Liver (tissue), 9 donors: ENCODE data around the gene NXT1. TPM values are rescaled to one million over a fixed set of nuclear protein-coding genes. Genes with fewer than 3 reads are reported as not detected.

Experiments used
- DNase-seq: peaks from one replicate; pipeline ENCODE4 v3.0.0-alpha.2; 2017; ENCODE audit warnings: low spot score
- H3K27ac ChIP-seq, 2 donors: one replicate each; pipeline ENCODE4 v1.7.0; 2013; ENCODE audit warnings: inconsistent platforms in 2 of 2, low read length in 2 of 2, control low read depth in 1 of 2, low read depth in 1 of 2, mild to moderate bottlenecking in 1 of 2
- H3K27me3 ChIP-seq, 4 donors: one replicate each; pipeline versions ENCODE4 v1.6.1 to v1.7.0; 2013; ENCODE audit warnings: low read length in 3 of 4, inconsistent platforms in 1 of 4, mild to moderate bottlenecking in 1 of 4, moderate library complexity in 1 of 4; ENCODE audit not compliant: control insufficient read depth in 4 of 4, insufficient read depth in 4 of 4
- H3K36me3 ChIP-seq, 4 donors: one replicate each; pipeline versions ENCODE4 v1.6.1 to v1.7.0; 2013; ENCODE audit warnings: low read length in 3 of 4, mild to moderate bottlenecking in 3 of 4, low read depth in 1 of 4, moderate library complexity in 1 of 4; ENCODE audit not compliant: control insufficient read depth in 4 of 4, insufficient read depth in 3 of 4
- H3K4me1 ChIP-seq, 4 donors: one replicate each; pipeline versions ENCODE4 v1.6.1 to v1.7.0; 2013; ENCODE audit warnings: low read length in 3 of 4, mild to moderate bottlenecking in 3 of 4, moderate library complexity in 1 of 4; ENCODE audit not compliant: control insufficient read depth in 4 of 4, insufficient read depth in 4 of 4
- H3K4me3 ChIP-seq, 3 donors: one replicate each; pipeline versions ENCODE4 v1.6.1 to v1.7.0; 2013; ENCODE audit warnings: low read length in 3 of 3, control low read depth in 1 of 3, low read depth in 1 of 3, mild to moderate bottlenecking in 1 of 3
- H3K9ac ChIP-seq, 2 donors: one replicate each; pipeline ENCODE4 v1.7.0; 2013; ENCODE audit warnings: low read length in 2 of 2, mild to moderate bottlenecking in 2 of 2, moderate library complexity in 2 of 2, control low read depth in 1 of 2, low read depth in 1 of 2
- H3K9me3 ChIP-seq, 4 donors: one replicate each; pipeline versions ENCODE4 v1.6.1 to v1.7.0; 2013; ENCODE audit warnings: low read length in 3 of 4; ENCODE audit not compliant: control insufficient read depth in 4 of 4
- EGR1 ChIP-seq, 2 donors: IDR thresholded peaks; 2 replicates each; pipeline ENCODE4 v1.6.1; 2016 to 2018; ENCODE audit warnings: antibody characterized with exemption in 2 of 2, low read depth in 2 of 2
- FOXA1 ChIP-seq: IDR thresholded peaks from 2 replicates; pipeline ENCODE4 v1.6.1; 2016; ENCODE audit warnings: antibody characterized with exemption
- FOXA2 ChIP-seq: IDR thresholded peaks from 2 replicates; pipeline ENCODE4 v1.6.1; 2016; ENCODE audit warnings: antibody characterized with exemption
- GABPA ChIP-seq, 2 donors: IDR thresholded peaks in 1 of 2; conservative IDR thresholded peaks in 1 of 2; 2 replicates each; pipeline ENCODE4 v1.6.1; 2016; ENCODE audit warnings: antibody characterized with exemption in 2 of 2, mild to moderate bottlenecking in 1 of 2, moderate library complexity in 1 of 2
- HNF4A ChIP-seq, 2 donors: conservative IDR thresholded peaks; 2 replicates each; pipeline ENCODE4 v1.6.1; 2016; ENCODE audit warnings: antibody characterized with exemption in 2 of 2, mild to moderate bottlenecking in 2 of 2
- HNF4G ChIP-seq: IDR thresholded peaks from 2 replicates; pipeline ENCODE4 v1.6.1; 2016; ENCODE audit warnings: antibody characterized with exemption
- NR2F2 ChIP-seq: IDR thresholded peaks from 2 replicates; pipeline ENCODE4 v1.6.1; 2016; ENCODE audit warnings: antibody characterized with exemption
- RXRA ChIP-seq, 2 donors: IDR thresholded peaks; 2 replicates each; pipeline ENCODE4 v1.6.1; 2017 to 2018; ENCODE audit warnings: antibody characterized with exemption in 2 of 2, mild to moderate bottlenecking in 1 of 2
- SP1 ChIP-seq: IDR thresholded peaks from 2 replicates; pipeline ENCODE4 v1.6.1; 2018; ENCODE audit warnings: antibody characterized with exemption, mild to moderate bottlenecking
- TAF1 ChIP-seq: conservative IDR thresholded peaks from 2 replicates; pipeline ENCODE4 v1.6.1; 2016; ENCODE audit warnings: antibody characterized with exemption, mild to moderate bottlenecking
- WGBS: extraction: QIAGEN DNeasy Blood & Tissue Kit; methylation state at CpG from one replicate; pipeline ENCODE4 v1.1.7; 2013; 5-methylcytosine and 5-hydroxymethylcytosine counted together
- polyA plus RNA-seq, 2 donors: library from polyadenylated mRNA; stranded (reverse) in 1 of 2; unstranded in 1 of 2; fragments of 200-250 nt in 1 of 2; fragments of >200 nt in 1 of 2; fragmentation: Nextera tagmentation in 1 of 2; extraction: Ambion mirVana in 1 of 2; gene quantifications; one replicate each; pipeline versions ENCODE4 v1.2.1 to v1.2.3, GENCODE V29; 2013 to 2015
- total RNA-seq, 2 donors: library from RNA; depleted of rRNA; stranded (reverse); fragments of >200 nt; gene quantifications; one replicate each; pipeline ENCODE4 v1.2.3, GENCODE V29; 2014
- TF ChIP-seq, protein P1 (sequence below): fragments of 150-350 bp; IDR thresholded peaks from 2 replicates; pipeline ENCODE4 v1.5.1; 2017; ENCODE audit warnings: improper control_type of control experiment, low read depth, low read length; ENCODE audit not compliant: missing input control
- TF ChIP-seq, protein P2 (sequence below): IDR thresholded peaks from 2 replicates; pipeline ENCODE4 v1.6.1; 2016; ENCODE audit warnings: antibody characterized with exemption
- TF ChIP-seq, protein P3 (sequence below): IDR thresholded peaks from 2 replicates; pipeline ENCODE4 v1.6.1; 2016; ENCODE audit warnings: antibody characterized with exemption
- TF ChIP-seq, protein P4 (sequence below): IDR thresholded peaks from 2 replicates; pipeline ENCODE4 v1.6.1; 2016; ENCODE audit warnings: antibody characterized with exemption, mild to moderate bottlenecking
- donor health status: healthy.
- donor health status: healthy.
- donor health status: healthy.
- donor health status: healthy.
- donor health status: healthy.

NXT1 gene
- total and polyA plus RNA-seq, 4 donors = 5.7 to 9.6 (median 8.8) TPM

DNA sequence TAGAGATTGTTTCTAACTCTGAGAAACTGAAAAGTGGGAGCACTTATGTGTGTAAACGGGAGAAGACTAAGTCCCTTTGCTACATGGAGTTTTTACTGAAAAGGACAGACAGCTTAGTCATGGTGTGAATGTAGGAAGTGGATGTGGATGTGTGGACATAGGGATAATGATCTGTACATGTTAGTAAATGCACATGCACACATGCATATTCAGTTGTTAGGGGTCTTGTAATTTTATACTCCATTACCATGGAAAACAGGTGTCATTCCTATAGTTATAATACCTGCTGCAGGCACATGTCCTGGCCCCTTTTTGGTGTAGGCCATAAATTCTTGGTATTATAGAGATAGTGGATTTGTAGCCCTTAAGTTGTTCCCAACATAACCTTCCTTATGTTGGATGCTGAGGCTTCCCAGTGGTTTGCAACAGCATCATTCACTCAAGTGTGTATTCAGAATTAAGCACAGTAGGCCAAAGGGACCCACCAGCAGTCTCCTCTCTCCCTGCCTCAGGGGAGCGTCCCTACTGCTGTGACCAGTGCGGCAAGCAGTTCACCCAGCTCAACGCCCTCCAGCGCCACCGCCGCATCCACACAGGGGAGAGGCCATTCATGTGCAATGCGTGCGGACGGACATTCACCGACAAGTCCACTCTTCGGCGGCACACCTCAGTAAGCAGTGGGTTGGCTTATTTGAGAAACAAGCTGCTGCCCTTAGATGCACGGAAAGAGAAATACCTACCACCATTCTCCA, 18.7 kb downstream of the NXT1 start:
- H3K9me3 ChIP-seq = no peaks in the 10 kb centered on the region
- no peak overlapping the region for H3K27ac ChIP-seq
- WGBS = 97% methylated on average over 14 of the region's 14 CpGs
- TF ChIP-seq SP1 (no peak), FOXA1 (no peak), TAF1 (no peak), GABPA (IDR thresholded peaks at IDR 0.05 in 1 of 2, conservative IDR thresholded peaks at IDR 0.05 in 1 of 2) (no peak), FOXA2 (no peak), HNF4A (conservative IDR thresholded peaks at IDR 0.05) (no peak)
- TF ChIP-seq, protein P1, sequence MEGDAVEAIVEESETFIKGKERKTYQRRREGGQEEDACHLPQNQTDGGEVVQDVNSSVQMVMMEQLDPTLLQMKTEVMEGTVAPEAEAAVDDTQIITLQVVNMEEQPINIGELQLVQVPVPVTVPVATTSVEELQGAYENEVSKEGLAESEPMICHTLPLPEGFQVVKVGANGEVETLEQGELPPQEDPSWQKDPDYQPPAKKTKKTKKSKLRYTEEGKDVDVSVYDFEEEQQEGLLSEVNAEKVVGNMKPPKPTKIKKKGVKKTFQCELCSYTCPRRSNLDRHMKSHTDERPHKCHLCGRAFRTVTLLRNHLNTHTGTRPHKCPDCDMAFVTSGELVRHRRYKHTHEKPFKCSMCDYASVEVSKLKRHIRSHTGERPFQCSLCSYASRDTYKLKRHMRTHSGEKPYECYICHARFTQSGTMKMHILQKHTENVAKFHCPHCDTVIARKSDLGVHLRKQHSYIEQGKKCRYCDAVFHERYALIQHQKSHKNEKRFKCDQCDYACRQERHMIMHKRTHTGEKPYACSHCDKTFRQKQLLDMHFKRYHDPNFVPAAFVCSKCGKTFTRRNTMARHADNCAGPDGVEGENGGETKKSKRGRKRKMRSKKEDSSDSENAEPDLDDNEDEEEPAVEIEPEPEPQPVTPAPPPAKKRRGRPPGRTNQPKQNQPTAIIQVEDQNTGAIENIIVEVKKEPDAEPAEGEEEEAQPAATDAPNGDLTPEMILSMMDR = no peak
- TF ChIP-seq, protein P2, sequence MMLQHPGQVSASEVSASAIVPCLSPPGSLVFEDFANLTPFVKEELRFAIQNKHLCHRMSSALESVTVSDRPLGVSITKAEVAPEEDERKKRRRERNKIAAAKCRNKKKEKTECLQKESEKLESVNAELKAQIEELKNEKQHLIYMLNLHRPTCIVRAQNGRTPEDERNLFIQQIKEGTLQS = no peak
- TF ChIP-seq, protein P3, sequence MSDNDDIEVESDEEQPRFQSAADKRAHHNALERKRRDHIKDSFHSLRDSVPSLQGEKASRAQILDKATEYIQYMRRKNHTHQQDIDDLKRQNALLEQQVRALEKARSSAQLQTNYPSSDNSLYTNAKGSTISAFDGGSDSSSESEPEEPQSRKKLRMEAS = no peak
- H3K4me1 ChIP-seq = peaks cover 3 to 30% (median 12%) of the 10 kb centered on the region in 4 donors
- no peak overlapping the region for H3K4me3 ChIP-seq
- no peak overlapping the region for H3K9ac ChIP-seq
- peaks cover 3 to 56% (median 36%) of the 10 kb centered on the region in 4 donors for H3K36me3 ChIP-seq
- H3K27me3 ChIP-seq = no peaks in the 10 kb centered on the region
- DNase-seq = no peak

DNA sequence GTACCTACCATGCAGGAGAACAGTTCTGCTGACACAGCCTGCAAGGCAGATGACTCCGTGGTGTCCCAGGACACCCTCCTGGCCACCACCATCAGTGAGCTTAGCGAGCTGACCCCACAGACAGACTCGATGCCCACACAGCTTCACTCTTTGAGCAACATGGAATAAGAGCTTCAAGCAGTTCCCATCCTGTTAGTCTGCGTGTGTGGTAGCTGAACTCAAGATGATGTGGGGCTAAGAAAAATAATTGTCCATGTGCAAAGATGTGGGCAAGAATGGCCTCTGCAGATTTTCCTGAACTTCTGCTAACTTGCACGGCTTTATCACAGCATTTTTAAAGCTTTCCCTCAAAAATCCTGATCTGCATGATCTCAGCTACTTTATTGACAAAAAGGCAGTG, 19.7 kb downstream of the NXT1 start:
- Histone ChIP-seq H3K36me3 (peaks cover 3 to 54% (median 37%) of the 10 kb centered on the region in 4 donors), H3K9ac (no peak overlapping the region), H3K9me3 (no peaks in the 10 kb centered on the region), H3K27ac (no peak overlapping the region), H3K4me3 (no peak overlapping the region), H3K4me1 (peaks cover 3 to 30% (median 12%) of the 10 kb centered on the region in 4 donors), H3K27me3 (no peaks in the 10 kb centered on the region)
- TF ChIP-seq, protein P4, sequence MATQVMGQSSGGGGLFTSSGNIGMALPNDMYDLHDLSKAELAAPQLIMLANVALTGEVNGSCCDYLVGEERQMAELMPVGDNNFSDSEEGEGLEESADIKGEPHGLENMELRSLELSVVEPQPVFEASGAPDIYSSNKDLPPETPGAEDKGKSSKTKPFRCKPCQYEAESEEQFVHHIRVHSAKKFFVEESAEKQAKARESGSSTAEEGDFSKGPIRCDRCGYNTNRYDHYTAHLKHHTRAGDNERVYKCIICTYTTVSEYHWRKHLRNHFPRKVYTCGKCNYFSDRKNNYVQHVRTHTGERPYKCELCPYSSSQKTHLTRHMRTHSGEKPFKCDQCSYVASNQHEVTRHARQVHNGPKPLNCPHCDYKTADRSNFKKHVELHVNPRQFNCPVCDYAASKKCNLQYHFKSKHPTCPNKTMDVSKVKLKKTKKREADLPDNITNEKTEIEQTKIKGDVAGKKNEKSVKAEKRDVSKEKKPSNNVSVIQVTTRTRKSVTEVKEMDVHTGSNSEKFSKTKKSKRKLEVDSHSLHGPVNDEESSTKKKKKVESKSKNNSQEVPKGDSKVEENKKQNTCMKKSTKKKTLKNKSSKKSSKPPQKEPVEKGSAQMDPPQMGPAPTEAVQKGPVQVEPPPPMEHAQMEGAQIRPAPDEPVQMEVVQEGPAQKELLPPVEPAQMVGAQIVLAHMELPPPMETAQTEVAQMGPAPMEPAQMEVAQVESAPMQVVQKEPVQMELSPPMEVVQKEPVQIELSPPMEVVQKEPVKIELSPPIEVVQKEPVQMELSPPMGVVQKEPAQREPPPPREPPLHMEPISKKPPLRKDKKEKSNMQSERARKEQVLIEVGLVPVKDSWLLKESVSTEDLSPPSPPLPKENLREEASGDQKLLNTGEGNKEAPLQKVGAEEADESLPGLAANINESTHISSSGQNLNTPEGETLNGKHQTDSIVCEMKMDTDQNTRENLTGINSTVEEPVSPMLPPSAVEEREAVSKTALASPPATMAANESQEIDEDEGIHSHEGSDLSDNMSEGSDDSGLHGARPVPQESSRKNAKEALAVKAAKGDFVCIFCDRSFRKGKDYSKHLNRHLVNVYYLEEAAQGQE = no peak
- TF ChIP-seq HNF4A (conservative IDR thresholded peaks at IDR 0.05) = no peak
- no peak for TF ChIP-seq GABPA (IDR thresholded peaks at IDR 0.05 in 1 of 2, conservative IDR thresholded peaks at IDR 0.05 in 1 of 2)
- no peak for TF ChIP-seq EGR1 (IDR thresholded peaks at IDR 0.05; ENCODE audit: low read depth in 2 of 2)
- no peak for TF ChIP-seq RXRA (IDR thresholded peaks at IDR 0.05)
- TF ChIP-seq, protein P1 = no peak
- no peak for TF ChIP-seq NR2F2
- TF ChIP-seq FOXA2 = no peak
- no peak for TF ChIP-seq HNF4G
- 86% methylated on average over 5 of the region's 5 CpGs for WGBS
- DNase-seq = no peak
